ENCODE results near the gene ABCB9.
"Not testable (repeated sequence)": the region's sequence is repeated elsewhere in the genome, so short reads cannot be mapped to it uniquely, and the experiment has no call there.

The ABCB9 gene

DNA sequence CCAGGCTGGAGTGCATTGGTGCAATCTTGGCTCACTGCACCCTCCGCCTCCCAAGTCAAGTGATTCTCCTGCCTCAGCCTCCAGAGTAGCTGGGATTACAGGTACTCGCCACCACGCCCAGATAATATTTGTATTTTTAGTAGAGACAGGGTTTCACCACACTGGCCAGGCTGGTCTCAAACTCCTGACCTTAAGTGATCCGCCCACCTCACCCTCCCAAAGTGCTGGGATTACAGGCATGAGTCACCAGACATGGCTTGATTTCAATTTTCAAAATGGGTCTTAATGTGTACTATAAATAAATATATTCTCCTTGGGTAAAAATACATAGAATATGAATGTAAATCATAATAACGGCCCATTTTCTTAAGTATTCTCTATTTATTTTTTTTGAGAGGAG is 24.9 kb downstream of the ABCB9 start:
- not testable (repeated sequence) for FAIRE-seq; DNase-seq (ENCODE audit: low spot score)

DNA sequence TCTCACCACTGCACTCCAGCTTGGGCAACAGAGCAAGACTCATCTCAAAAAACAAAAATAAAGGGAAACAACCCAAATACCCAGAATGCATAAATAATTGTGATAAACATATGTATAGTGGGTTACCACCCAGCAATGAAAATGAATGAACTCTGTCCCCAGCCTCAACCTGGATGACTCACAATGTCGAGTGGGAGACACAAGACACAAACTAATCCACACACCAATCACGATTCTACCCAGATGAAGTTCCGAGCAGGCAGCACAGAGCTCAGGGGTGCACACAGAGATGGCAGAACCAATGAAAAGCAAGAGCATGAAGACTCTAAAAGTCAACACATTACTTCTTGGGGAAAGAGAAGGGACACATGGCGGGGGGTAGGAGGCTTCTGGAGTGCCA is 27.1 kb downstream of the ABCB9 start:
- DNase-seq (ENCODE audit: low spot score): no peak
- no peak for FAIRE-seq

DNA sequence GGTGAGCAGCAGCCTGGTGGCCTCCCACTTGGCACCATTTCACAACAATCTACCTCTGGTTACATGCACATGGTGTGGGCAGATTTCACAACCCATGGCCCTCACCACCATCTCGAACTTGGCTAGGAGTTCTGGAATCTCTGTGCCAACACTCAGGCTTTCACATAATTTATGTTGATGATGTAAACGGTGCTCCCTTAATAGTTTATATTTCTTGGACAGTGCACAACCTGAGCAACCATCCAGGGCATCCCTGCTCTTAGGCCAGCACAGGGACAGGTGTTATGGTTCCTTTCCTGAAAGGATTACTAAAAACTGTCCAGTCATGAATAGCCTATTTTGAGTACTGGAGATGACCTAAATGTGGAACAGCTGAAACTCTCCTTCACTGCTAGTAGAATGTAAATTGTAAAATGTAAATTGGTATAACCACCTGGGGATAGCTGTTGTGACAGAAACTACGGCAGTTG is 28.6 kb downstream of the ABCB9 start:
- FAIRE-seq (no peak), DNase-seq (ENCODE audit: low spot score) (no peak)

DNA sequence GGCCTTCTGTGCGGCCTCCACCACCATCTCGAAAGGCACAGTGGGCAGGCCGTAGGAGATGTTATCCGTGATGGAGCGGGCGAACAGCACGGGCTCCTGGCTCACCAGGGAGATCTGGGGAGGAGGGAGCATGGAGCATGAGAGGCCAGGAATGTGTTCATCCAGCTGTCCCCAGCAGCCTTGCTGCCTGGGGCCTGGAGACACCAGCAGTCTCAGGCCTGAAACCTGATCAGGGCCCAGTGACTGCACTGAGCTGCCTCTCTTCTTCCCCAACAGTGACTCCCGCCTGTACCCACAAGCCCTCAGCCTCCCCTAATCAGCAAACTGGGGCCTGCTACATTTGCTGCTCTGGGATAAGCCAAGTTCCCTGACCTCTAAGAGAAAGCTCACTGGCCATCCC is 30.9 kb downstream of the ABCB9 start:
- DNase-seq (ENCODE audit: low spot score) (no peak), FAIRE-seq (no peak)

DNA sequence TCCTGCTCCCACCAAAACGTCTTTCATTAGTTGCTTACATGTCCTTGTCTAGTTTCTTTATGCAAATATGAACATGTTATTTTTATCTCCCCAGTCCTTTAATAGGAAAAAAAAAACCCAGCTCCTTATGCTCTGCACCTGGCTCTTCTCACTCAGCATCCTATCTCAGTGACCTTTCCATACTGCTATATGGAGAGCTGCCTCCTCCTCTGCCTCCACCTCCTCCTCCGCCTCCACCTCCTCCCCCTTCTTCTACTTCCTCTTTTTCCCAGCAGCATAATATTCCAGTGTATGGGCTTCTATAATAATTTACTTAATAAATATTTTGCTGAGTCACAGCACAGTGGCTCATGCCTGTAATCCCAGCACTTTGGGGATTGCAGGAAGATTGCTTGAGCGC is 31.5 kb downstream of the ABCB9 start:
- no peak for FAIRE-seq

DNA sequence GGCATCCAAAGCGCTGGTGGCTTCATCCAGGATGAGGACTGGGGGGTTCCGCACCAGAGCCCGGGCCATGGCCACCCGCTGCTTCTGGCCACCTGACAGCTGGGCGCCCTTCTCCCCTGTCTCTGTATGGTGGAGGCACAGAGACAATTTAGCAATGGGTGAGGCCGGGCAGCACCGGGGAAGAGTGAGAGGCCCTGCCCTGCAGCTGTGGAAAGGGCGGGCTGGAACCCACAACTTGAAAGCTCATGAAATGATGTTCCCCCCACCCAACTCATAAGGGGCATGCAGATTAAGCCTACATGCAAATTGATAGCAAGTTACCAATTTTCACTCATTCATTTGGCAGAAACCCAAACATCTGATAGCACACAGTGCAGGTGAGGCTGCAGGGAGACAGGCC is 34.1 kb downstream of the ABCB9 start:
- FAIRE-seq (no peak), DNase-seq (ENCODE audit: low spot score) (no peak)

More for the DNA sequence above, 31.5 kb downstream of the ABCB9 start:
- DNase-seq (ENCODE audit: low spot score): no peak

DNA sequence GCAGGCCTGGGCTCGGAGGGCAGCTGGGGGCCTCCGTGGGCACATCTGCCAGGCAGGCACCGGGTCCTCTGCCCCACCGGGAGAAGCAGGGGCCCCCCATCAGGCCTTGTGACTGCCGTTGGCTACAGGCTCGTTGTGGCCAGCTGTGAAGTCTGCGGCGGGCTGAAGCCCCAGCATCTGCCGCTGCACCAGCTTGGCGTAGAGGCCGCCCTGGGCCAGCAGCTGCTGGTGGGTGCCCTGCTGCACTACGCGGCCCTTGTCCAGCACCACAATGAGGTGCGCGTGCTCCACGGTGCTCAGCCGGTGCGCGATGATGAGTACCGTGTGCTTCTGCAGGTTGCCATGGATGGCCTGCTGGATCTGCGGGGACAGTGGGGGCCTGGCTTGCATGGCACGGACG is 36.5 kb downstream of the ABCB9 start:
- FAIRE-seq (peak; percentile 35), DNase-seq (ENCODE audit: low spot score) (no peak)

DNA sequence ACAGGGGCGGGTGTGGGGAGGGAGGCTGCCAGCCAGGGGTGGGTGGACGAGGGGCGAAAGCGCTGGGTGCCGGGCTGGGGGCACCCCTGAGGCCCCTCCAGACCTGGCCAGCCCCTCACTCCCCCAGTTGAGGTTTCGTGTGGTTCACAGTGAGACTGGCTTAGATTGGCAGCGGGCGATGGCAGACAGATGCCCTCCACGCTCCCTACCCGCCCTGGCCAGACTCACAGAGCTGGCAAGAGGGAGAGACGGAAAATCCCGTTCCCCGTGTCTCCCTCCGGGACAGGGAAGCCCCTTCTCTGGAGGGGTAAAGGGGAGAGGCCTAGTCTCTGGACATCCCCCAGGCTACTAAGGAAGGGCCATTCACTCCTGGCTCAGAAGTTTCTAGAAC is 37.1 kb downstream of the ABCB9 start:
- FAIRE-seq (no peak), DNase-seq (ENCODE audit: low spot score) (no peak)

DNA sequence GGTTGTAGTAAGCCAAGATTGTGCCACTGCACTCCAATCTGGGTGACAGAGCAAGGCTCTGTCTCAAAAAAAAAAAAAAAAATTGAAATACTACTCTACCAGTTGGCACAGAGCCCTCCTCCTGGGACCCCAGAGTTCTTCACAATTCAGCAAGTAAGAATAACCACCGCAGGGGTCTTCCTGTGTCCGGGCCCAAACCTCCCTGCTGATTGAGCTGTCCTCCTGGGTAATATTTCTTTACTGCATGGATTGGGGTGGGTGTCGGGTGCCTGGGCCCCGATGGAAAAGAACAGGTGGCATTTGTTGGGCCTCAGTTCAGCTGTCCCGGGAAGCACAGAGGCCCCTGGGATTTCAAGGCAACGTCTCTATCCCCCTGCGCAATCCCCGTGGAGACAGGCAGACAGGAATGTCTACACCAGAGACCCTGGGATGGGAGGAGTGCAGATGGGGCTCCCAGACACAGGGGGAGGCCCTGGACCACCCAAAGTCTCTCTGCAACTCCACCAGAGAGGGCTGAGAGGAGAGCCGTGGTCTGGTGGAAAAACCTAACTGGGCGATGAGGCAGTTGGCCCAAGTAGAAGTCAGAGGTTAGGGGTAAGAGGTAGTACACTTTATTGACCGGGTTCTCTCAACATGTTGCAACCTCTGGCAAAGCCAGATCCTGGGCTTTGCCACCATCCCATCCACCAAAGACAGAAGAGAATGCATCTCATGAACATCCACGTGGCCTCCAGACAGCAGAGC is 37.7 kb downstream of the ABCB9 start:
- FAIRE-seq (no peak), DNase-seq (ENCODE audit: low spot score) (no peak)

DNA sequence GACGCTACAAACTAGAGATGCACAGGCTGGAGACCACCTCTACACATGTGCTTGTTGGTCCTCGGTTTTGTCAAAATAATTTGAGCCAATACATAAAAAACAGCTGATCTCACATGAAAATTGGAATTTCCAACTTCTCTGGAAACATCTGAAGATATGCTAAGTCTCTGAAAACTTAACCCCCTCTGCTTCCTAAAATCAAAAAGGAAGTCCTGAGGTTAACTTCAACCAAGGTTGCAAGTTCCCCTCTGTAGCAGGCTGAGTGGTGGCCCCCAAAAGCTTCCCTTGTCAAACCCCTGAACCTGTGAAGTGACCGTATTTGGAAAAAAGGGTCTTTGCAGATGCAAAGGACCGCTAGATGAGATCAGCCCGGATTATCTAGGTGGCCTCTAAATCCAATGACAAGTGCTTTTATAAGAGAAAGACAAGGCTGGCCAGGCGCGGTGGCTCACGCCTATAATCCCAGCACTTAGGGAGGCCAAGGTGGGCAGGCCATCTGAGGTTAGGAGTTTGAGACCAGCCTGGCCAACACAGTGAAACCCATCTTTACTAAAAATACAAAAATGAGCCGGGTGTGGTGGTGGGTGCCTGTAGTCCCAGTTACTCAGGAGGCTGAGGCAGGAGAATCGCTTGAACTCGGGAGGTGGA is 38.4 kb downstream of the ABCB9 start:
- DNase-seq (ENCODE audit: low spot score) (no peak), FAIRE-seq (no peak)

DNA sequence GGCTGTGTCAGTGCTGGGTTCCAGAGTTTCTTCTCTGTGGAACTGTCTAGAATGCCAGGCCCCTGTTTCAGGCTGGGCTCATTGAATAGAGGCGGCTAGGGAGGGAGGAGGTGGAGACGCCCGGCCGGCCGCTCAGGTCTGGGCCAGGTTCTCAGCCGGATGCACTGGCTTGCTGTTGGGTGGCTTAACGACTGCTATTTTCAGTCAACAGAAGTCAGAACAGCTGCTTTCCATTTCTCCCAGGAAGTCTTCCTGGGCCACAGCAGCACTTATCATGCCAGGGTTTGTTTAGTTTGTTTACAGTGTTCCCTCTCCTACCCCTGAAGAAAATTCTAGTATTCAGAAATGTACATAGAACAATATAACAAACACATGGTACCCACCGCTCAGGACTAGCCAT is 44.3 kb downstream of the ABCB9 start:
- no peak for DNase-seq (ENCODE audit: low spot score)
- FAIRE-seq: no peak

DNA sequence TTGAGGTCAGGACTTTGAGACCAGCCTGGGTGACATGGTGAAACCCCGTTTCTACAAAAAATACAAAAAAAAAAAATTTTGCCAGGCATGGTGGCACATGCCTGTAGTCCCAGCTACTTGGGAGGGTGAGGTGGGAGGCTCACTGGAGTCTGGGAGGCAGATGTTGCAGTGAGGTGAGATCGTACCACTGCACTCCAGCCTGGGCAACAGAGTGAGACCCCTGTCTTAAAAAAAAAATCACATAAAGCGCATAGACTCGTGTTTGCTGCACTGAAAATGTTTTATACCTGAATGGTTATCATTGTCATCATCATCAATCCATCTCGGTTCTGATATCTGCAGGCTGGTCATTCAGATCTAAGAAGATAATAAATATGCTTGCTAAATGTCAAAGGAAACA is 45.6 kb downstream of the ABCB9 start:
- DNase-seq (ENCODE audit: low spot score) (no peak), FAIRE-seq (no peak)

DNA sequence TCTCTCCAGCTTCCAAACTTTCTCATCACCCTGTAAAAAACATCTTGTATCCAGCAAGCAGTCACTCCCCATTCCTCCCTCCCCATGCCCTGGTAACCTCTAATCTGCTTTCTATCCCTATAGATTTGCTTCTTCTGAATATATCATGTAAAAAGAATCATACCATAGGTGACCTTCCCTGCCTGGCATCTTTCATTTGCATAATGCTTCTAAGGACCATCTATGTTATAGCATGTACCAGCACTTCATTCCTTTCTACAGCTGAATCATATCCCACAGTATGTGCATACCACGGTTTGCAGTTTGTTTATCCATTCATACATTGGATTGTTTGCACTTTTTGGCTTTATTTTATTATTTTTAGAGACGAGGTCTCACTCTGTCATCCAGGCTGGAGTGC is 47.4 kb downstream of the ABCB9 start:
- FAIRE-seq (no peak), DNase-seq (ENCODE audit: low spot score) (no peak)

DNA sequence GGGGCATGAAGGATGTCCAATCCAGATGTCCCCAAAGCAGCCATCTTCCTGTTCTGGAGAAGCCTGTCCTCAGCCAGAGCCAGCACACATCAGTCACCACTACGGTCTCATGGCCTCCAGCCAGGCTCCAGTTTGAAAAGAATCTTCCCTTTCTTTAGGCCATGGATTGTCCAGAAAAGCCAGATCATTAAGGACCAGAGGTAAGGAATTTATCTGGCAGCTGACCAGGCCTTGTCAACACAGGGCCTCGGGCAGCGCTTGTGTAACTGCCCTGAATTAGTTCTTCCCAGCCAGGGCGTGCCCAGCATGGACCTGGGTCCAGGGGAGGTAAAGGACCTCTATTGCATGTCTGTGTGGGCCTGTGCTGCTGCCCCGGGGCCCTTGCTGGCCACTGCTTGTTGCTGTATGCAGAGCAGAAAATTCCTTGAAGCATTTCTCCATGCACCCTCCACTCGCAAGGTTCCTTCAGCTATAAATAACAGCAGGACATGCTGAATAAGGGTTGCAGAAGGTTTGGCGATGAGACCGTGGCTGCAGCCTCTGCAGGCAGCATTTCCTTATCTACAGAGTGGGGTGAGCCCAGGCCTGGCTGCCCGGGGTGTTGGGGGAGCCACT is 48.6 kb downstream of the ABCB9 start:
- FAIRE-seq: no peak
- DNase-seq (ENCODE audit: low spot score): no peak

DNA sequence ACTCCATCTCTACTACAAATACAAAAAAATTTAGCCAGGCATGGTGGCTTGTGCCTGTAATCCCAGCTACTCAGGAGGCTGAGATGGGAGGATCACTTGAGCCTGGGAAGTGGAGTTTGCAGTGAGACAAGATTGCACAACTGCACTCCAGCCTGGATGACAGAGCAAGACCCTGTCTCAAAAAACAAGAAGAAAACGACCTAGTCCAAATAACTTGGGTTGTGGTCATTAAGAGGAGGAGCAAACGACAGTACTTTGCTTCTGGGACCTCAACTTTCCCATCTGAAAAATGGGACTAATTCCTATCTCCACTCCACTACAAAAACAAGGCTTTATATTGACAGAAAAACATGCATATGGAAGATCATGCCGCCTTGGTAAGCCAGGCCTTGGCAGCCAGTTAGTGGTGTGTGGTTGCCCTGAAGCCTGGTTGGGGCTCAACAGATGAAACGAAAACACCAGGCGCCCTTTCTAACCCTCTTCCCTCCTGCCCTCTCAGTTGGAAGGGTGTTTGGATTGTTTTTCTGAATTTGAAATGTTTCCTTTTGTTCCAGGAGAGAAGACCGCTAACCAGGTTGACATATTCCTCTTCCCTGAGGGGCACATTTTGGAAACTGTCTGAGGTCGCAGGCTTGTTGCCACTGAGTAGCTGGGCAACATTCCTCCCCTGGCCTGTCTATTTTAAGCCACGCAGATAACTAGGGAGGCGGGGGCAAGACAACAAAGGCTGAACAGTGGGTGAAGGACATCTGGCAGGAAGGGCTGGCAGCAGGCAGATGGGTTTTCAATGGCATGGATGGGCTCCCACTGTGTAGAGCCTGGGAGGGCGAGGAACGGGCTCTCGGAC is 56.6 kb downstream of the ABCB9 start:
- FAIRE-seq: no peak
- peak; percentile 23 for DNase-seq (ENCODE audit: low spot score)

DNA sequence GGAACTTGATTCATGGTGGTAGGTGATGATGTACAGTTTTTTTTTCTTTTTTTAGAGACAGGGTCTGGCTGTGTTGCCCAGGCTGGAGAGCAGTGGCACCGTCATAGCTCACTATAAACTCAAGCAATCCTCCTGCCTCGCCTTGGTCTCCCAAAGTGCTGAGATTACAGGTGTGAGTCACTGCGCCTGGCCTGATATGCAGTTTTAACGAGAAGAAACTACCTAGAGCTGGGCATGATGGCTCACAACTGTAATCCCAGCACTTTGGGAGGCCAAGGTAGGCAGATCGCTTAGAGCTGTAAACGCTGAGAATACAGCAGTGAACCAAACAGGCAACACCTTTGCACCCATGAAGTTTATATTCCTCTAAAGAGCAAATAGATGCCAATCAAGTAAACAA is 57.3 kb downstream of the ABCB9 start:
- no peak for DNase-seq (ENCODE audit: low spot score)
- no peak for FAIRE-seq

DNA sequence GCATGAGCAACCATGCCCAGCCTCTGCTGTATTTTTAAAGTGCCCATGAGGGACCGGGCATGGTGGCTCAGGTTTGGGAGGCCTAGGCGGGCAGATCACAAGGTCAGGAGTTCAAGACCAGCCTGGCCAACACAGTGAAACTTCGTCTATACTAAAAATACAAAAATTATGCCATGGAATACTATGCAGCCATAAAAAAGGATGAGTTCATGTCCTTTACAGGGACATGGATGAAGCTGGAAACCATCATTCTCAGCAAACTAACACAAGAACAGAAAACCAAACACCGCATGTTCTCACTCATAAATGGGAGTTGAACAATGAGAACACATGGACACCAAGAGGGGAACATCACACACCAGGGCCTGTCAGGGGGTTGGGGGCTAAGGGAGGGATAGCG is 61.0 kb downstream of the ABCB9 start:
- not testable (repeated sequence) for DNase-seq (ENCODE audit: low spot score); FAIRE-seq

DNA sequence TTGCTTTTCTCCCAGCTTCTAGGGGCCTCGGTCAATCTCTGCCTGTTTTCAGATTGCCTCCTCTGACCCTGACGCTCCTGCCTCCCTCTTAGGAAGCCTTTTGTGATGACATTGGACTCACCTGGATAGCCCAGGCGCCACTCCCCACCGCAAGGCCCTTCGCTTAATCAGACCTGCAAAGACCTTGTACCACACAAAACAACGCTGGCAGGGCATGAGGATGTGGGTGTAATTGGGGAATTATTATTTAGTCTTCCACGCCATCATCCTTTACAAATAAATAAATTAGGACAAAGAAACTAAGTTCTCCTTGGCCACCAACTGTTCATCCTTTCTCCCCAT is 62.6 kb downstream of the ABCB9 start:
- no peak for FAIRE-seq
- no peak for DNase-seq (ENCODE audit: low spot score)

DNA sequence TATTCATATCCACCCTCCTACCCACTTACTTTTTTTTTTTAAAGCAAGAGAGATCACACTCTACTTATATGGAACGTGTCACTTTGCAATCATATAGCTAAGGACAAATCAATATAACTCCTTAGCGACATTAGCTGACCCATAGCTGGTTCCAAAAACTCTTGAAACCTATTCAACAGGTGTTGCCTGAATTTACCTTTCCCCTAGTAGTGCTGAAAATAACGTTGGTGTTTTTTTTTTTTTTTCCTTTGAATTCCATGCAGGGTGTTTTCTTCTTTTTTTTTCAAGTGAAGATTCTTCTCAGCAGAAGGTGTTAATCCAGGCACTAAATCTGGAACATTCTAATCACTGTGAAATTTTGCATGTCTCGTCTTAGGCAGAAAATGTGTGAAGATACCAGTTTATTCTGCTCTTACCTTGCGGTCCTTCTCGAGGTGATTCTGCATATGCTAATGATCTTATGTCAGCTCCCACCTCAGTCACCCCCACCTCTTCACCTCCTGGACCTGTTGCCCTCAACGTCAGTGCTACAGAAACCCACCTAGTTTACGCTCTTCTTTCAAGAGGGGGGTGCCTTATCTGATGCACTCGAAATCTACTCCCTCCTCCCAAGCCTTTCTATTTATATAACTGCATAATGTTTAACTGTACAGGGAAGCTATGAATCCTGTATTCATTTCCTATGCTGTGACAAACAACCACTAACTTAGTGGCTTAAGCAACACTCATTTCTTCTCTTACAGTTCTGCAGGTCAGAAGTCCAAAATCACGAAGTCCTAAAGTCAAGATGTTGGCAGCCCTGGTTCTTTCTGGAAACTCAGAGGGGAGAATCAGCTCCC is 63.2 kb downstream of the ABCB9 start:
- FAIRE-seq (no peak), DNase-seq (ENCODE audit: low spot score) (no peak)

DNA sequence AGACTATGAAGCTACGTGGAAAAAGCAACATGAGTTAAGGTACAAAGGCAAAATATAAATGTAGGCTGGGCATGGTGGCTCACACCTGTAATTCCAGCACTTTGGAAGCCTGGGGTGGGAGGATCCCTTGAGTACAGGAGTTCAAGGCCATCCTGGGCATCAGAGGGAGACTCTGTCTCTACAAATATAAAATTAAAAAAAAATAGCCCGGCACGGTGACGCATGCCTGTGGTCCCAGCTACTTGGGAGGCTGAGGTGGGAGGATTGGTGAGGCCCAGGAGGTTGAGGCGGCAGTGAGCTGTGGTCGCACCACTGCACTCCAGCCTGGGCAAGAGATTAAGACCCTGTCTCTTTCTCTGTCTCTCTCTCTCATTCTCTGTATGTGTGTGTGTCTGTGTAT is 66.4 kb downstream of the ABCB9 start:
- no peak for FAIRE-seq

DNA sequence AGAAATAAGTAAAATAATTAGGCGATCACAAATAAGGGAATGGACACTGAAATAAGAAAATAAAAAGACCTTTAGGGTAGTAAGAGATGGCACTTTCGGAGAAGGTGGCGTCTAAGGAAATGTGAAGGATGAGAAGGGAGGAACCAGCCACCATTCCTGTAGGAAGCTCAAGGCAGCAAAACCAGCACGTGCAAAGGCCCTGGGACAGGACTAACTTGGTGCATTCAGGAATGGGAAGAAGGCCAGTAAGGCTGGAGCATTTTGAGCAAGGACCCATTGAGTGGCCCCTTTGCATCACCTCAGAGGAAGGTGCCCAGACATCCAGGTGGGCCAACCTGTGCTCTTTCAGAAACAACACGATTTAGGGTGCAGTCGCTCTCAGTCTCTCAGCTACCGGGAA is 69.6 kb downstream of the ABCB9 start:
- no peak for FAIRE-seq
- DNase-seq (ENCODE audit: low spot score): no peak

More for the DNA sequence above, 66.4 kb downstream of the ABCB9 start:
- DNase-seq (ENCODE audit: low spot score): no peak

All from urothelium cell line (cell line).